DMS 273 (cell line): ENCODE measurements around the gene SPTBN2.

Experiments
- DNase-seq: peaks from one replicate; lab custom pipeline; 2025; ENCODE audit not compliant: unreplicated experiment; lab: John Stamatoyannopoulos, UW

SPTBN2 gene

DNA sequence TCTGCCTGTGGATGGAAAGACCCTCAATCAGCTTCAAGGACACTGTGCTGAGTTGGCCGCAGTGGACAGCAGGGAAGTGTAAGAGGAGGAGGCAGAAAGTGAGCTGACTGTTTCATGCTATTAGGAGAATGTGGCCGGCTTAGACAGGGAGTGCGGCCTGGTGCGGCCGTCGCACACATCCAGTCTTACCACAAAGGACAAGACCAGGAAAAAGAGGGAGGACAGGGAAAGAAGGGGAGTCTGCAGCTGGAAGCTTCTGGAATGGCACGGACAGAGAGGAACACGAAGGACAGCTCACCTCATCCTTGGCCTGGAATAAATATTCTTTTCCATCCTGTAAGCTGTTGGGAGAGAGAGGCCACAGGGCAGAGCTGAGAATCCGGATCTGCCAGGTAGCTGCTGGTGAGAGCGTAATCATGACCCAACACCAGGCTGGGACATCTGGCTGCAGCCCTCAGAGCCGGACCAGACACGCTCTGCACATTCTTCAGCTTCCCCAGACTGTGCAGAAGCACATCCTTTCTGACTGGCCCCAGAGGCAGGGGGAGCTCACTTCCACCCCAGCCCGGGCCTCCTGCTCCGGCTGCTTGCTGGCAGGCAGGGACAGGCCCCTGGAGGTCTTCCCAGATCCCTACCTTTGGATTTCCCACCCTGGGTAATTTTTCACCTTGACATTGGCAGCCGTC lies 42.8 kb downstream of the SPTBN2 start:
- DNase-seq = no peak

DNA sequence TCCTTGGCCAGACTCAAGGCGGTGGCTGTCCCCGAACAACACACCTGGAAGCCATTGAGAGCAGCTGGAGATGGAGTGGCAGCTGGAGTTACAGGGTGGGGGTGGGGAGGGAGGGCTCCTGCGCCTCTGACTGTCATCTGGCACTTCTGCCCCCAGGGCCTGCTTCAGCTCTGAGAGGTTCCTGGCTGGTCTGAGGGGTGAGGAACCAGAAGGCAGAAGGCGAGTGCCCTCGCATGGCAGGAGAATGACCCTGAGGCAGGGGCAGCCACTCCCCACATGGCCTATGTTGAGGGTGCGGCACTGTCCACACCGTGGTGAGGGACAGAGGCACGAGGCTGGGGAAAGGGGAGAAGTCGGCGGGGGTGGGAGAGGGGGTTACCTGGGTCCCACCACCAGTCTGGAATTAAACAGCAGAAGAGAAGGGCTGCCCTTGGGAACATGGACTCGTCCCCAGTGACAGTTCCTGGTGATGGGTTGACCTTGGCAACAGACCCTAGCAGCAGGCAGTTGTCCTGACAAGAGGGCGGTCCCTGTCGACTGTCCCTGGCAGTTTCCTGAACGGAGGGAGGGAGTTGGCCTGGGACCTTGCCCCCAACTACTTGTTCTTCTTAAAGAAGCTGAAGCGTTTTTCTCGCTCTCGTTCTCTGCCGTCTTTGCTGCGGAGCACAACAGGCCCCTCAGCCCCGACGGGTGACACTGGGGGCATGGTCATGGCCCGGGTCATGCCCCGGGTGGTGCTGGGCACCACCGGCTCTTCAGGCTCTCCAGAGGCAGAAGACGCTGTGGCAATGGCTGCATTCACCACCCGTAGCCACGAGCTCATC lies 43.5 kb downstream of the SPTBN2 start:
- no peak for DNase-seq

DNA sequence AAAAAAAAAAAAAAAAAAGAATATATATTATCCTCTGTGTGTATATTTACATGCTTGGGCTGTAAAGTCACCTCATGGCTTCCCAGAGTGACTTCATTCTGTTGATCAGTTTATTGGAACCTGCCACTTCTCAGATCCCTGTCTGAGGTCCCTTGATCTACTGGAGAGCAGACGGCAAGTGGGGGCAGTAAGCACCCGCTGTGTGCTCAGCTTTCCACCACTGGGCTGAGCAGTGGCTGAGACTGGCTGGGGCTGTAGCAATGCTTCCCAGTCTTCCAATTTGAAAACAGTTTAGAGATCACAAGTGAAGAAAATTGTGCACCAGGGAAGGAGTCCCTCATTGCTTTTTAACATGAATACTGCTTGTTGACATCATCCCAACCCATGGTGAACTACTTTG lies 44.4 kb downstream of the SPTBN2 start:
- DNase-seq = no peak

DNA sequence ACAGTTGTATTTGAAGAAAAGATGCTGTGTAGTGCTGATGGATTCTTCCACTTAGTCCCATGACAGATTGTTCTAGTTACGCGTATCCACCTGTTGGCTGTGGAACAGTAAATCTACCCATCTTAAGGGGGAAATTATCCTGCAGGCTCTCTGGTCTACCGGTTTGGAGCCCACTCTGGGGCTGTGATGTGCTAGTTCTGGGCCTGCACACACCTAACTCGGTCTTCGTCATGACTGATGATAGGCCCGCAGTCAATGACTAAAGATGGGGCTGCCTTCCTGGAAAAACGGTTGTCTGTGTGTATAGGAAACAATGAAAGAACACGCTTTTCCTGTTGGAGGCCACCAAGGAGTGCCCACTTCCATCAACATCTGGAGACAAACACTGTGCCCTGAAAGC lies 45.1 kb downstream of the SPTBN2 start:
- DNase-seq = no peak

DNA sequence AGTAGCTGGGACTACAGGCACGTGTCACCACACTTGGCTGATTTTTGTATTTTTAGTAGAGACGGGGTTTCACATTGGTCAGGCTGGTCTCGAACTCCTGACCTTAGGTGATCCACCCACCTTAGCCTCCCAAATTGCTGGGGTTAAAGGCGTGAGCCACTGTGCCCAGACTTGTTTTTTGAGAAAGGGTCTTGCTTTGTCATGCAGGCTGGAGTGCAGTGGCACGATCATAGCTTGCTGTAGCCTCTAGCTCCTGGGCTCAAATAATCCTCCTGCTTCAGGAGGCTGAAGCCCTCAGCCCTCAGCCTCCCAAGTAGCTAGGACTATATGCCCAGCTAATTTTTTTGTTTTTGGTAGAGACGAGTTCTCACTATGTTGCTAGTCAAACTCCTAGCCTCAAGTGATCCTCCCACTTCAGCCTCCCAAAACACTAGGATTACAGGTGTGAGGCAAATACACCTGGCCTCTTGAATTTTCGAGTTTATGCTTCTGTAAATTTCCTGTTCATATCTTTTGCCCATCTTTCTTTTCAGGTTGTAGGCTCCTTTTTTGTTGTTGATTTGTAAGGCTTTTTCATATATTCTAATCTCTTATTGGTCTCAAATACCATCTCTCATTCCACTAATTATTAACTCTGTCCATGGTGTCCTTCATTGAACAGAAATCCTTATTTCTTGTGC lies 47.9 kb downstream of the SPTBN2 start:
- no peak for DNase-seq

DNA sequence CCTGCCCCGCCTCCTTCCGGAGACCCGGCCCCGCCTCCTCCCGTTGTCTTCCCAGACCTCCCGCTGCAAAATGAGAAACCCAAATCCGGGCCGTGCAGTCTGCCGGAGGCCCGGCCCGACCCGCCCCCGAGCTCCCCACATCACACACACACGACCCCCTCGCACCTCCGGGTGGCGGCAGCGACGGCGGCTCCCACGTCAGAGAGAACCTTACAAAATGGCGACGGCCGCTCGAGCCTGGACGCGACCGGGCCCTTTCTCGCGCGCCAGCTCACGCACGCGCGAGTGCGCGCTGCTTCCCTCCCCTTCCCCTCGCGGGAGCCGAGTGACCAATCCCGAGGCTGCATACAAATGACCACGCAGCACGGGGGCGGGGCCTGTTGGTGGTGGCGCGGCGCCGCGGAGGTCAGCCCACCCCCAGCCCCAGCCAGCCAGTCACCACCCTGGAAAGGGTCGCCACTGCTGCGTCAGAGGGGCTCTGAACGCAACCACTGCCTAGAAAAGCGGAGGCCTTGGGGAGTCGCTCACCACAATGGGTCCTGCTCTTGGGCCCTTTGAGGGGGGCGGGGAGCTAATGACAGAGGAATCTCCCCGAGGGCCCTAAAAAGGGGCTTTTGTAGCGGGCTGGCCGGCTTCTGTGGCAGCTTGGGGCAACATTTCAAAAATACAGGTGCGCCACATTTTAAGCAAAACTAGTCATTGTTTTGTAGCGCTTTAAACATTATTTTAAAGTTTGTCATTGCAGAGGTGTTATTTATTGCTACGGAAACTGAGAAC lies 51.2 kb downstream of the SPTBN2 start, which contains the start of gene RBM4B:
RBM4B (minus strand) TSS at position 289 of the 777 bp plus-strand sequence. CDS start 808 bp downstream, outside the sequence.
- DNase-seq = peak; percentile 96

DNA sequence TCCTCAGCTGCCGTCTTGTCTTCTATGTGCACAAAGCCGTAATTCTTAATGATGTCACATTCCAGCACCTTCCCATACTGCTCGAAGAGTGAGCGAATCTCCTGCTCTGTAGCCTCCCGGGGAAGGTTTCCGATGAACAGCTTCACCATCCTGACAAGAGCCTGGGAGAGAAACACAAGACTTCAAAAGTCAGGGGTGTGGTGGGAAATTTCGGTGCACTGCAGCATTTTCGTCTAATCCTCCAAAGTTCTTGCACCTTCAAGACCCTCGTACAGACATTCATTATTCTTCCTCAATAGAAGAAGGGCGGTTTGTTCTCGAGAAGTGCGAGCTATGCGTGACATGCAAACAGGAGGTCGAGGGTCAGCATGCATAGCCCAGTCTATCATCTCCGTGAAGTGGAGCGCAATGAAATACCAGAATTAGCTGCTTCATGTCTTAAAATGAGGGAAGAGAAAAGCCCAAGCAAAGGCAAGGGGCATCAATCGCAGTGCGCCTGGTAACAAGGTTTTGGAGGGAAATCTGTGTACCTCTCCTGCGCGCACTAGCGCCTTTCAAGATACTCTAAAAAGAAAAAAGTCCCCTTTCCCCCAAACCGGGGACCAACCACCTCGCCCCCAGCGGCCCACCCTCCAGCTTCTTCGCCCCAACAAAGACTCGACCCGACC lies 52.0 kb downstream of the SPTBN2 start:
- no peak for DNase-seq

DNA sequence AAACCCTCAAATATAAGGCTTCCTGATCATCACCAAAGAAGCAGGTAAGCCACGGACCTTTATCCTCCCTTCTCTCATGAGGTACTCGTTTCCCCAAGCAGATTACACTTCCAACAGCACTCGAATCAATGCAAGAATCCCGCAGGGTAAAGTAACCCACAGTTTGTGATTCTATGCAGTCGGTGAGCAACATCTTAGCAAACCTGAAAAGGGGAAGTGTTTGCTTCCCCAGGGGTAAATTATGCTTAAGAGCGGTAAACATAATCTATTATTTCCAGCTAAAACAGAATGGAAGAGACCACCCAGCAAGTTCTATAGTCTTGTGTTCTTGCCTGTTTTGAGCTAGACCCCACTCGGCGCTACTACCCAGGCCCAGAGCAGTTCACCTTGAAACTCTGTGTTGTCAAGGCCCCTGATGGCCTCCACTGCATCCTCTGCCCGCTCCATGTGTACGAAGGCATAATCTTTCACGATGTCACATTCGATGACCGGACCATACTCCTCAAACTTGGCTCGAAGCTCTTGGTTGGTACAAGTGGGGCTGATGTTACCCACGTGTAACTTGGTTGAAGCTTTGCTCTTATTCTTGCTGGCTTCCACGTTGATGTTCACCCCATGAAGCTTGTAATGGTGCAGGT lies 52.6 kb downstream of the SPTBN2 start:
- DNase-seq = no peak

DNA sequence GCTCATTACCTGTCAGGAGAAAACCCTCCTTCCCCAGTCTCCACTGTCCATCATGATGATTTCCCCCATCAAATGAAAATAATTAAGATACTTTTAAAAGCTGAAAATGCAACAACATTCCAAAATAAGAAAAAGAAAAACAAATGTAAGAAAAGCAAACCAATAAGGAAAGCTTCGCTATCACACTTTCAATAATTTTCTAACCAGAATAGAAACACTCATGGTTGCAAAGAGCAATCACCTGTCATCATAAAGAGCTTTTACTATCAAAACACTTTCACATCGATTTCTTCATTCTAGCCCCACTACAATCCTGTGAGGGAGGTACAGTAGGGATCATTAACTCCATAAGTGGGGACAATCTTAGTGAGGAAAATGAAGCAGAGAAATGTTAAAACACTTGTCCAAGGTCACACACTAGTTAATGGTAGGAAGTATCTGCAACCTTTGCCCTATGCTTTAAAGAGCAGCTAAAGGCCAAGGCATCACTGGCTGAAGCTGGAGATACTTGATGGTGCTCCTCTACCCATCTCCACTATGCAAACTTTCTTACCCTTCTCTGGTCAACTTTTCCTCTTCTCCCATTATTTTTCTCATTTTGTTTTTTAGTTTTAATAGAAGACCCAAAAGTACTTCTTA lies 53.9 kb downstream of the SPTBN2 start:
- no peak for DNase-seq

DNA sequence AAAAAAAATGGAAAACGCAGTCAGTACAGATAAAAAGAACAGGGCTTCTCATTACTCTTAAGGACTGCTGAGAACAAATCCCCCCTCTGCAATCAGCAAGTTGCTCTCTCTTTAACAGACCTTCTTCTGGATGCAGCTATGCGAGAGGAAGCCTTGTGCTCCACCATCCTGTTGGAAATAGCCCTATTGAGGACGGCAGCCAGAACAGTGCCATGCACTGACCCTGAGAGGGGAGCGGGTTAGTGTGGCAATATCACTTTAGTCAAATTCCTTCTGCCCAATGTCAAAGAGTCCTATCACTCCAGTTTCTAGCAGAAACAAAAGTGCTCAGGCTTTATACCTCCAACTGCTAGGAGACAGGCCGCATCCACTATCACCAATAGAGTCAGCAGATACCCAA lies 58.2 kb downstream of the SPTBN2 start:
- no peak for DNase-seq

DNA sequence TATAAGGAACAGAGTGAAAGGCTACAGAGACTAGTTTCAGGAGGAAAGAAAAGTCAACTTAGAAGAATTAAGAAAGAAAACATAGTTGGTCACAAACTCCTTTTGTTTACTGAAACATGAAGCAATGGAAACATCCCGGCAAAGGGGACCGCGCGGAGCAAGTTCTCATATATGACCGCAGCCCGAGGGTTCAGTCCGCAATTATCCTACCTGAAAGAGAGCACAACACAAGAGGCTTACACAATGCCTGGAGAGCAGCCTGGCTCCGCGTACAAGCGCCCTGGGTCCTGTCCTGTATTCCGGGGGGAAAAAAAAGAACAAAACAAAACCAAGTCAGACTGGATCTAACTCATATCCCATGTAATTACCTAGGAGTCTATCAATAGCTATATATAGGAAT lies 63.6 kb downstream of the SPTBN2 start:
- DNase-seq = no peak

DNA sequence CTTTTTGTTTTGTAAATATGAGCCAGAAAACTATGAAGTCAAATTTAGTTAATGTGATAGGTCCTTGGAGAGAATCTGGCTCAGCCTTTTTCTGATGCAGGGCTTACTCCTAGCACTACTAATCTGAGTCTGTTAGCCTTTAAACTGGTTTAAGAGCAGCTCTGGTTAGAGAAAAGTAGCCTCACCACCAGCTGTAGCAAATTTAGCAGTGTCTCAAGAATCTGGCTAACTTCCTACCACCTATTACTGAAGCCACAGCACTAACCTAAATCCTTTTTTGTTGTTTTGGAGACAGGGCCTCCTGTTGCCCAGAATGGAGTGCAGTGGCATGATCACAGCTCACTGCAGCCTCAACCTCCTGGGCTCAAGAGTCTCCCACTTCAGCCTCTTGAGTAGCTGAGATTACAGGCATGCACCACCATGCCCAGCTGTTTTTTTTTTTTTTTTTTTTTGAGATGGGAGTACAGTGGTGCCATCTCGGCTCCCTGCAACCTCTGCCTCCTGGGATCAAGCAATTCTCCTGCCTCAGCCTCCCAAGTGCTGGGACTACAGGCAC lies 65.2 kb downstream of the SPTBN2 start:
- no peak for DNase-seq

DNA sequence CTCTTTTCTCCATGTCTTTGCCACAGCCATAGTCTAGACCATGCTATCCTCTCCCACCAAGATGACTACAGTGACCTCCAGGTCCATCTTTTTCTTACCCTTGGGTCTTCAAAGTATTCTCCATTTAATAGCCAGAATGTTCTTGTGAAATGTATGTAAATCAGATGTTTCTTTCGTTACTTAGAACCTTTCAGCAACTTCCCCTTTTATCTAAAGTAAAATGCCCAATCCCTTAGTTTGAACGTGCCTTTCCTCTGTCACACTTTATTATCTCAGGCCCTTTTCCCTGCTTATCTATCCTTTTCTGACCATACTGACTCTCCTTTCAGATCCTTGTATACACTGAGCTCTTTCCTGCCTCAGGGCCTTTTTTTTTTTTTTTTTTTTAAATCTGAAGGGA lies 69.3 kb downstream of the SPTBN2 start:
- DNase-seq = no peak

DNA sequence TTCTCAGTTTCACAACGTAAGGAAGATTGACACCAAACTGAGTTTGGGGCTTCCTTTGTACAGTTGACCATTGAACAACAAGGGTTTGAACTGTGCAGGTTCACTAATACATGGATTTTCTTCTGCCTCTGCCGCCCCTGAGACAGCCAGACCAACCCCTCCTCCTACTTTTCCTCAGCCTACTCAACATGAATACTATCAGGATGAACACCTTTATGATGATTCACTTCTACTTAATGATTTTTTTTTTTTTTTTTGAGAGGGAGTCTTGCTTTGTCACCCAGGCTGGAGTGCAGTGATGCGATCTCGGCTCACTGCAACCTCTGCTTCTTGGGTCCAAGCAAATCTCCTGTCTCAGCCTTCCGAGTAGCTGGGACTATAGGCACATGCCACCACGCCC lies 75.9 kb downstream of the SPTBN2 start:
- DNase-seq = no peak

DNA sequence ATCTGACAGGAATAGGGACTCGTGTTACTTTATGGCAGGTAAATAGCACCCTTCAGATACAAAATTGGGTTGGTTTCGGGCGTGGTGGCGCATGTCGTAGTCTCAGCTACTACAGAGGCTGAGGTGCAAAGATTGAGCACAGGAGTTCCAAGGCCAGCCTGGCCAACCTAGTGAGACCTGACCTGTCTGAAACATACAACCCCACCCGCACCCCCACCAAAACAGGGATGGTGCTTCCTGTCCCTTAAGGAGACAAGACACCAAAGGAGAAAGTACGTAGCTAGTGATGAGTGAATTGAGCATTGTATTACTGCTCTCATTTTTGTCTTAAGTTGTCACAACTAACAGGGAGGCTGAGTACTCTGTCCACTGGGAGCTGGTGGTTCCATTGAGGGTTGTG lies 76.4 kb downstream of the SPTBN2 start:
- DNase-seq = no peak

DNA sequence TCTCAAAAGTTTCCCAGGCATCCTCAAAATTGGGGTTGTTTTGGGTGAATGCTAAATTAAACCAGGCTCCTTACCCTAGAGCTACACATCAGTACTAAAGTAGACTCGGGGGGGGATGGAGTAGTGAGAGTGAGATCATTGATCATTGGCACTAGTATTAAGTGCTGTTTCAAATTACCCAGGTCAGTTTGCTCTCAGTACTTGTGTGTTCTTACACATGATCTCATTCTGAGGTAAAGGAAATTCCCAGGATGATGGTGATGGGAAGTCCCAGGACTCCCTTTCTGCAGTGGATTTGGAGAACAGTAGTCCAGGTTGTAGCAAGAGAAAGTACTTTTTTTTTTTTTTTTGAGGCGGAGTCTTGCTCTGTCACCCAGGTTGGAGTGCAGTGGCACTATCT lies 78.0 kb downstream of the SPTBN2 start:
- DNase-seq = no peak

DNA sequence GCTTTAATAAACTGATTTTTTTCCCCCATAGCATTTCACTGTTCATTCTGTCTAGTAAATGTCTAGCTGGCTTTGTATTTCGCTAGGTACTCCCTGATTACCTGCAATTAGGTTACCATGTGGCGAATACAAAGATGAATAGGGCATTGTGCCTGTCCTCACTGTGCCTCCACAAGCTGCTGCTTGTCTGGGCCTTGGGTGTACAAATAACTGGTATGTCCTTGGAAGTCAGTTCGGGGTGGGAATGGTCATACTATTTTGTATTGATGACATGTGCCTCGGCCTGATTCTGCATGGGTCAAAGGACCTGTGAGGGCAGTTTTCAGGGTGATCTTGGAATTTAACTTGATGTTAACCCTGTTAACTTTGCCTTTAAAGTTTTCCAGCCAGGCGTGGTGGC lies 79.1 kb downstream of the SPTBN2 start:
- no peak for DNase-seq

DNA sequence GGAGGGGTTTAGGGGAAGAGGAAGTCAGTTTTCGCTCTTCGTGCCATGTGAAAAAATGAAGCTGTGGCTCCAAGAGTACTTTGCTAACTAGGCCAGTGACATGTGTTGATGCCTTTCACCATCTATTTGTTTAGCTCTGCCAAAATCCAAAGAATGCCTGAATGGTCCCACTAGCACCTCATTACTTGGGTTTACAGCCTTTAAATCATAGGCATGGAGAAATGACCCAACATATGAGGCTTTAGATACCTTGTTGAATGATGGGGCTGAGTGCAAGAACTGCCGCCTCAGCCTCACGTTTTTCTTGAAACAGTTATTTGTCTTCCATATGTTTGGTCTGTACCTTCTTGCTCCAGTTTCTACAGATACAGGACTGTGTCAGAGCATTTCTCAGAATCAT lies 82.2 kb downstream of the SPTBN2 start:
- DNase-seq = no peak

DNA sequence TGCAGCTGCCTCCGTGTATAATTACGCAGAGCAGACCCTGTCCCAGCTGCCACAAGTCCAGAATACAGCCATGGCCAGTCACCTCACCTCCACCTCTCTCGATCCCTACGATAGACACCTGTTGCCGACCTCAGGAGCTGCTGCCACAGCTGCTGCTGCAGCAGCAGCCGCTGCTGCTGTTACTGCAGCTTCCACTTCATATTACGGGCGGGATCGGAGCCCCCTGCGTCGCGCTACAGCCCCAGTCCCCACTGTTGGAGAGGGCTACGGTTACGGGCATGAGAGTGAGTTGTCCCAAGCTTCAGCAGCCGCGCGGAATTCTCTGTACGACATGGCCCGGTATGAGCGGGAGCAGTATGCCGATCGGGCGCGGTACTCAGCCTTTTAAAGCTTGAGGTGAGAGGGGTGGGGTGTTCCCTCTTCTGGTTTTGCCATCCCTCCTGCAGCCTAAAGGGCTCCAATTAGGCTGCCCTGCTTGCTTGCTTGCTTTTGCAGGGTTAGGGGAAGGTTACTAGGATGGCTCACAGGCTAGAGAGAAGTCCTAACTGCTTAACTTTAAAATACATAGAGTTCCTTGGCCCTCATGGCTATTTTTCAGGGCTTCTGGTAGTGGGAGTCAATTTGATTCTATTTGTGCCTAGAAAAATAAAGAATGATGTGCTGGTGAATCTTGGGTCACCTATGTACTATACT lies 85.1 kb downstream of the SPTBN2 start:
- DNase-seq = no peak
